Measurements from ENCODE around the gene ACE.
A peak's percentile ranks its signal among the peaks of the same experiment; 100 is the strongest.

Gene ACE

DNA sequence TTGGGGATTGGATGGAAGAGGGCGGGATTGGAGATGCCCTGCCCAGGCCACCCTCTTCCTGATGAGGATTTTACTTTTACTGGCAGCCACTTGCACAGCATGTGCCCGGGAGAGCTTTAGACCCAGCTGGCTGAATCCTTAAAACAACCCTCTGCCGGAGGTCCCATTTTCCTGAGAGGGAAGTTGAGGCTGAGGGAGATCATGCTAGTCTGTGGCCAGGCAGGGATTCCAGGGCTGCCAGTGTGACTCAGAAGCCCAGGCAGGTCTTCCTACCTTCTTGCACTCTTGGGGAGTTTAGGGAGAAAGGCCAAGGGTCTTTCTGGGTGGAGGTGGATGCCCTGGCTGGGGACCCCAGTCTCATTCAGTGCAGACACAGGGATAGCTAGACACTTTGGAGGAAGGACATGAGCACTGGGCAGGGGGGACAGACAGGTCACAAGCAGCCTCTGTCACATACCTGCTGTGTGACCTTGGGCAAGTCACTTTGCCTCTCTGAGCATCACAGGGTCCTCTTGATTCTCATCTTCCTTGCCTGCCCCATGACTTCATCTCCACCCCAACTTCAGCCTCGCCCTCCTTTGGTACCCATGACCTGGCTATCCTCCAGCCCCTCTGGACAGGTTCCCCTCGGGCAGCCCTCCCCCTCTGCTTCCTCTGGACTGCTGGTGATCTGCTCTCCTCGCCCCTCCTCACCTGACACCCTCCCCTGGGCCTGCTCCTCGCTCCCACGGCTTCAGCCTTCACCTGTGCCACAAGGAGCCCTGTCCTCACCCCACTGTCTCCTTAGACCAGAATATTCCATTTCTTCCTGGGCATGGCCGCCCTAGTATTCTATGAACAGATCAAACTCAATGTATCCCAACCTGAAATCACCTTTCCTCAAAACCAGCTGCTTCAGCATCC lies 62.1 kb downstream of the ACE start:
- no peak for DNase-seq

DNA sequence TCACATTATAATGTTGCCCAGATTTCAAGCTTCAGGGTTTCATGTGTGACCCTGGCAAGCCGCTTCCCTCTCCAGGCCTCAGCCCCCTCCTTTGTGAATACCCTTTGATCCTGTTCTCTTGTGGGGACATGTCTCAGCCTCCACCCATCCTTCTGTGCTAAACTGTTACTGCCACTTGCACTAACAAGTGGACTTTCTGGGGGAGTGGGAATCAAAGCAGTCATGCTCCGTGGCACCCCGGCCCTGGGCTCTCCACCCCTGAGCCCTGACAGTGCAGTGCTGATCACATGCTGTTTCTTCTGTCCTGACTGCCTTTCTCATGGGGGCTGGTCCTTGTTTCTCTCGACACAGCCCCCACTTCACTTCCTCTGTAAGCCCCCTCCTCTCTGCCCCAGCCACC lies 63.7 kb downstream of the ACE start:
- DNase-seq: no peak

DNA sequence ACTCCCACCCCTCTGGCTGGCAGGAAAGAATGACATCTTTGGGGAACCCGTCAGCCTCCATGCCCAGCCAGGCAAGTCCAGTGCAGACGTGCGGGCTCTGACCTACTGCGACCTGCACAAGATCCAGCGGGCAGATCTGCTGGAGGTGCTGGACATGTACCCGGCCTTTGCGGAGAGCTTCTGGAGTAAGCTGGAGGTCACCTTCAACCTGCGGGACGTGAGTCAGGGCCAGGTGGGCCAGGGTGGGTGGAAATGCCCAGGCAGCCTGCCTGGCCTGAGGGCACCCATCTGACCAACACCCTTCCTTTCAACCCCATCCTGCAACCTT lies 65.3 kb downstream of the ACE start:
- no peak for DNase-seq

DNA sequence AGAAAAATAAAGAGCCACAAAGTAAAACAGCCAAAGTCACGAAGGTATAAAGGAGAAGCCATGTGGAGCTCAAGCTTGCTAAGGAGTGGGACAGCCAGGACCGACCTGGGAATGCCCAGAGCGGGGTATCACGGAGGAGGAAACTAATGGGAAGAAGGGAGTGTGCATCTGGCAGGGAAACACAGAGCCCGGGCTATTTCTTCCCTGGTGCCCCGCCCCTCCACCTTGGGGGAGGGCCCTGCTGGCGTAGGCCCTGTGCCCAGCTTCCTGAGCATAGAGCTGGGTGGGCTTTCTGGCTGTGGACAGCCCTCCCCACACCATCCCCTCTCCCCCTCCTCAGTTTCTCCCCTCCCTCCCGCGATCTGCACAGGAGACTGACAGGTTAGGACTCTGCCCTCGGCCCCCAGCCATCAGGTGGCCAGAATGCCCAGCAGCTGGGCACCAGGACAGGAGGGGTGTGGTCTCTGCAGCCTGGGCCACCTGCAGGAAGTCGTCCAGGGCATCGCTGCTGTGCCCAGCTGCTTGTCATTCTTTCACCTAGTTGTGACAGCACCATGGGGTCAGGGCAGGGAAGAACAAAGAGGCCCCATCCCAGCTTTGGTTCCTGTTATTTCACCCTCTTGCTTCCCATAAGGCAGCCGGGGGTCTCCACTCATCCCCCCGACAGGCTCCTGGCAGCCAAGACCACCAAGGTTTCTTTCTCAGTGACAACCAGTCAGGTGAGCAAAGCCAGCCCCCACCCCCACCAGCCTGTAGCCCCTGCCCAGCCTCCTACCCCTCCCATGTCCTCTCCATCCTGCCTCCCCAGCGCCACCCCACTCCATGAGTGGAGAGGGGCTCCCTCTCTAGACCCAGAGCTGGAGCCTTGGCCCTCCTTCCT lies 66.3 kb downstream of the ACE start:
- DNase-seq: no peak

DNA sequence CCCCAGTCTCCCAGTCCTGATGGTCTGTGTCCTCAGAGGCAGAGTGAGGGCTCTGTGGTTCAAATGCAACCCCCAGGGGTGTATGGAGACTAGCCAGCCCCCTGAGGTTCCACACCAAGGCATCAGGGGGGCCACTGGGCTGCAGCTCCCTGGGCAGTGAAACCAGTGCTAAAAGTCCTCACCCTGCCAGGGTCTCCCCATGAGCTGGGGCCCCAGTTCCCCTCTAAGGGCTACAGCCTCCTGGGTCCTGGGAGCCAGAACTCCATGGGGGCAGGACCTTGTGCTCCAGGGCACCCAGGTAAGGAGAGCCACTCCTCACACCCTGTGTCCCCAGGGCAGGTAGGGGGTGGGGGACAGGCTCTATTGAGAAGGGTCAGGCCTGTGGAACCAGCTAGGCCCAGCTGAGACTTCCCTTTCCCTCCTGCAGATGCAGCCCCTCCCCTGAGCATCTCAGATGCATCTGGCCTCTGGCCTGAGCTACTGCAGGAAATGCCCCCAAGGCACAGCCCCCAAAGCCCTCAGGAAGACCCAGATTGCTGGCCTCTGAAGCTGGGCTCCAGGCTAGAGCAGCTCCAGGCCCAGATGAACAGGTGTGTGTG lies 67.1 kb downstream of the ACE start:
- no peak for DNase-seq

DNA sequence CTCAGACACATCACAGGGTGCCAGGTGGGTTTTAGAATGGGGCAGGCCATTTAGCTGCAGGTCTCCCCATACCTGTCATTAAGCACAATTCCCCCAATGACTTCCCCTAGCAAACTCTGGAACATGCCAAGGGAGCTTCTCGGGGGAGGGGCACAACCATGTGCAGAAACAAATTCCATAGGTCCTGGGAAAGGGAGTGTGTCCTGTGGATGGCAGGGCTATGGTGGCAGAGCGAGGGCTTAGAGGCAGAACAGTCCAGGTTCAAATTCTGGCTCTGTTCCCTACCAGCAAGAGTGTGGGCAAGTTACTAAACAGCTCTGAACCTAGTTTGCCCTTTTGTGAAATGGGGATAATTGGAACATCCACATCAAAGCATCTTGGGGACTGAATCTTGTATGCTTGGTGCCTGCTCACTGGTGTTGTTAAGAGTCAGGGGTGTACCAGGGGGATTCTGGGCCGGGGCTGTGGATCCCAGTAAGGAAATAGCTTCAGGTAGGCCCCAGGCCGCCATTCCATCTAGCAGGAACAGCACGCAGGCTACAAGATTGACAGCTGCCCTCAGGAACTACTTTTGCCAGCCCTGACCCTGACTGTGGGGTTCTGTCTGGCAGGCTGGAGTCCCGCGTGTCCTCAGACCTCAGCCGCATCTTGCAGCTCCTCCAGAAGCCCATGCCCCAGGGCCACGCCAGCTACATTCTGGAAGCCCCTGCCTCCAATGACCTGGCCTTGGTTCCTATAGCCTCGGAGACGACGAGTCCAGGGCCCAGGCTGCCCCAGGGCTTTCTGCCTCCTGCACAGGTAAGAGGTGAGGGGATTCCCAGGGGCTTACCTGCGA lies 67.8 kb downstream of the ACE start:
- no peak for DNase-seq

DNA sequence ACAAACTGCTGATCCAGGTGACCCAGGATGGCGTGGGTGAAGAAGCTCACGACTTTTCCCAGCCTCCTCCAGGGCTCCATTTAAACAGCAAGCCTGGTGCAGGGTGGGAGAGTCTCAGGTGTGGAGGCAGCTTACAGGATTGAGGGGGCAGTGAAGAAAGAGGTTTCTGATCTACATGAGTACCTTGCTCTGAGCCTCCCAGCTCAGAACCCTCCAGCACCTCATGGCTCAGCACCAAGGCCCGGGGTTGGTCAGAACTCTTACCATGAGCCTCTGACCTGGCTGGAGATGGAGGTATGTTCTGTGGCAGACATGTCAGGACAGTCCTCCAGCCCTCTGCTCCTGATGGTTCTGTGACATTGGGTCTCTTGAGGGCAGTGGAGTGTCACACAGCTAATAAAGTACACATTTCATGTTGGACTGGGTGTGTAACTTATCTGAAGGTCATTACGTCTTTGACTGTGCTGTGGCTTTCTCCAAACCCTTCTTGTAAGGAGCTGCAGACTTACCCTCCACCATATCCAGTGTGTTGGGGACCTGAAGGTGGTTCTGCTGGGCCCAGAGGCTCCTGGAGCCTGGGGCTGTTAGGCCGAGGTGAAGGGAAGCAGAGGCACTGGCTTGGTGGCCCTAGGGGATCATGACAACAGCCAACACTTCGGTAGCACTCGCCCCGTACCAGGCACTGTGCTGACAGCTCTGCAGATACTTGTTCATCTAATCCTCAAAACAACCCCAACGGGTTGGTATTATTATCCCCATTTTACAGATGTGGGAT lies 69.6 kb downstream of the ACE start:
- peak; percentile 4 for DNase-seq

DNA sequence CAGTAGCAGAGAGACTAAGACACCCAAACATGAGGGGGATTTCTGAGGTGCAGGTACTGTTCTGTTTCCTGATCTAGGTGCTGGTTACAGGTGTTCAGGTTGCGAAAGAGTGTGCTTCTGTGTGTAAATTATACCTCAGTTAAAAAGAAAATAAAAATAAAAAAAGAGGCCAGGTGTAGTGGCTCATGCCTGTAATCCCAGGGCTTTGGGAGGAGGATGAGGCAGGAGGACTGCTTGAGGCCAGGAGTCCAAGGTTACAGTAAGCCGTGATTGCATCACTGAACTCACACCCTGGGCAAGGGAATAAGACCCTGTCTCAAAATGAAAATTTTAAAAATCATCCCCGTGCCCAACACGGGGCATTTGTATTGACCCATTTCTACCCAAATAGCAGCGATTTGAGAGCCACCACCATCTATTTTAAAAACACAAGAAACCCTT lies 70.2 kb downstream of the ACE start:
- no peak for DNase-seq
